Thoracic aorta (tissue), 2 donors: ENCODE results near the gene ZNF407. TPM values are rescaled to one million over a fixed set of nuclear protein-coding genes. Genes with fewer than 3 reads are reported as not detected.

ENCODE experiments used
- ATAC-seq: fragments of 150-250 bp; one replicate; pipeline ENCODE4 v1.8.0; 2017; ENCODE audit warnings: low read depth; ENCODE audit not compliant: insufficient number of reproducible peaks, low FRiP score
- DNase-seq: peaks from one replicate; pipeline ENCODE4 v3.0.0-alpha.2; 2020; ENCODE audit warnings: low spot score
- H3K27ac ChIP-seq, 2 donors: fragments of 200-600 bp; sonication (generic); 1 replicate in 1 of 2; 2 replicates in 1 of 2; pipeline ENCODE4 v1.5.1; 2016; ENCODE audit warnings: mild to moderate bottlenecking in 2 of 2, moderate library complexity in 2 of 2
- H3K27me3 ChIP-seq: fragments of 200-600 bp; sonication (generic); replicated peaks from 2 replicates; pipeline ENCODE4 v1.6.0; 2016; ENCODE audit warnings: mild to moderate bottlenecking; ENCODE audit not compliant: insufficient read depth
- H3K36me3 ChIP-seq: fragments of 200-600 bp; sonication (generic); one replicate; pipeline ENCODE4 v1.5.1; 2016
- H3K4me1 ChIP-seq, 2 donors: fragments of 200-600 bp; sonication (generic); 1 replicate in 1 of 2; 2 replicates in 1 of 2; pipeline versions ENCODE4 v1.5.1 to v1.6.0; 2016; ENCODE audit warnings: low read depth in 2 of 2, mild to moderate bottlenecking in 1 of 2; ENCODE audit not compliant: control insufficient read depth in 1 of 2
- H3K4me3 ChIP-seq: fragments of 200-600 bp; sonication (generic); 2 replicates; pipeline ENCODE4 v1.5.1; 2016; ENCODE audit warnings: mild to moderate bottlenecking
- H3K9me3 ChIP-seq: fragments of 200-600 bp; sonication (generic); 2 replicates; pipeline ENCODE4 v1.5.1; 2016
- CTCF ChIP-seq: fragments of 200-600 bp; sonication (generic); IDR thresholded peaks from one replicate; pipeline ENCODE4 v1.5.1; 2019; ENCODE audit warnings: antibody characterized with exemption
- total RNA-seq, 2 donors: library from RNA; depleted of rRNA; stranded (reverse); fragments of >200 nt; gene quantifications; one replicate each; pipeline versions ENCODE4 v1.1.0 to v1.2.3, GENCODE V29; 2016

ZNF407 gene
- total RNA-seq, 2 donors from 2014 or later, result 18.7 to 26.7 TPM

GRCh38 chr18:74590671-74591070 lies 7.0 kb upstream of the ZNF407 start:
- Histone ChIP-seq H3K9me3 (peaks cover 10% of the 10 kb centered on the region), H3K4me3 (no peak overlapping the region), H3K27me3 (no peaks in the 10 kb centered on the region), H3K4me1 (peaks cover under 1 to 3% of the 10 kb centered on the region in 2 donors), H3K27ac (no peak overlapping the region), H3K36me3 (peaks cover 2% of the 10 kb centered on the region)
- TF ChIP-seq CTCF, result no peak
- DNase-seq (no peak), ATAC-seq (no peak)

- DNase-seq (no peak), ATAC-seq (no peak)
- H3K27me3 ChIP-seq, result no peaks in the 10 kb centered on the region
- no peak overlapping the region for H3K4me3 ChIP-seq
- H3K4me1 ChIP-seq, result peaks cover 15 to 28% of the 10 kb centered on the region in 2 donors
- H3K36me3 ChIP-seq, result peaks cover 2% of the 10 kb centered on the region
- TF ChIP-seq CTCF, result no peak
- peaks cover 14% of the 10 kb centered on the region for H3K9me3 ChIP-seq
- no peak overlapping the region for H3K27ac ChIP-seq
Observed at GRCh38 chr18:74595431-74595830, 2.2 kb upstream of the ZNF407 start.

DNA sequence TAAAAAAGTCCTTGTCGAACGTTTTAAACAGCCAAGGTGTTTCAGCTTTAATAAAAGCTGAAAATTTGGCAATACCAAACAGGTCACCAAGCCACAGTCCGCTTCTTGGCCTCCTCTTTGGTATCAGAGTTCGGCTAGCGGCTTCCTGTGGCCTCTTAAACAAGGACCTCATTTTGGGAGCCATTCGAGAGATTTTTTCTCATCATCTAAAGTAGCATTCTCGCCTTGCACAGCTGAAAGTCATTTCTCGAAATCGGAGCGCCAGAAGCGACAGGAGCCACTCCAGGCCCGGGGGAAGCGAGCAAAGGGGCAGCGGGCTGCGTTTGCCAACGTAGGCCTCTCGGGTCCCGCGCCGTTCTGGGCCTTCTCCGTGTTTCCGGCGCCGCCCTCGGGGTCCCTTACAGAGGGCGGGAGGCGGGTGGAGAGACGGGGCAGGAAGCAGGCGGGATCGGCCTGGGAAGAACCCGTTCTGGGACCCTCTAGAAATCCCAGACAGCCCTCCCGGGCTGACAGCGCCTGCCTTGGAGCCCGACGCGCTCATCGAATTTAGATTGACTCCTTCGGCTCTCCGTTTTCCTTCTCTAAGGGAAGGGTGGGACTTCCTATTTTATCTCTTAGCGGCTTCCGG lies 522 bp upstream of the ZNF407 start:
- Histone ChIP-seq H3K27ac (peak overlapping the region; percentile 91 to 98), H3K4me3 (peak overlapping the region; percentile 79), H3K36me3 (peaks cover 2% of the 10 kb centered on the region), H3K27me3 (no peaks in the 10 kb centered on the region), H3K4me1 (peaks cover 15 to 28% of the 10 kb centered on the region in 2 donors), H3K9me3 (peaks cover 8% of the 10 kb centered on the region)
- peak; percentile 35 for ATAC-seq
- peak; percentile 17 for DNase-seq
- no peak for TF ChIP-seq CTCF

DNA sequence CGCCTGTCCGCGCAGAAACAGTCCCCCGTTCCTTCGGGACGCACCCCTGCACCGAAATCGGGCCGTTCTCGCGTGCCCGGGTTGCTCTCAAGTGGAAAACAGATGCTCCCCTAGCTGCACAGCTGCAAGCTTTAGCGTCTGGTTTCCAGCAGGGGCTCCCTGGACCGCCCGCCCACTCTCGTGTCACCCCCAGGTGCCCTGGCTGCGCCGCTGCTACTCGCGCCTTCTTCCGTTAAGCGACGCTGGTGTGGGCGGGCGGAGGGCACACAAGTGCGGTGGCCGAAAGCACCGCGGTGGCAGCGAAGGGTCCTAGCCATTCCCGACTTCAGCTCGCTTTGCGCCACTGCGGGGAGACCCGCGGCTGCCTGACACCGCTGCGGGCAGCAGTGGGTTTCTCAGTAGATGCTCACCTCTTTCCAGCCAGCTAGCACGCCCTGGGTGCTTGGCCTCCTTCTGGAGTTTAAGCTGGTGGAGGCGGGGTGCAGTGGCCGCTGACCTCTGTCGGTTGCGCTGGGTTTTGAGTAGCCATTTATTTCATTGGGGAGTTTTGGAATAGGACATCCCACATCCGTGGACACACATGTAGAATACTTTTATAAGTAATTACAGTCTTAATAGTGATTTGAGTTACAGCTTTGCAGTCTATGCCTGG lies 806 bp downstream of the ZNF407 start:
- DNase-seq, result no peak
- peak; percentile 43 for ATAC-seq
- H3K27ac ChIP-seq, result peak overlapping the region; percentile 91 to 98
- peak; percentile 24 for TF ChIP-seq CTCF
- H3K27me3 ChIP-seq, result no peaks in the 10 kb centered on the region
- H3K4me1 ChIP-seq, result peaks cover 15 to 28% of the 10 kb centered on the region in 2 donors
- peak overlapping the region; percentile 79 for H3K4me3 ChIP-seq
- peaks cover 6% of the 10 kb centered on the region for H3K9me3 ChIP-seq
- H3K36me3 ChIP-seq, result no peaks in the 10 kb centered on the region

DNA sequence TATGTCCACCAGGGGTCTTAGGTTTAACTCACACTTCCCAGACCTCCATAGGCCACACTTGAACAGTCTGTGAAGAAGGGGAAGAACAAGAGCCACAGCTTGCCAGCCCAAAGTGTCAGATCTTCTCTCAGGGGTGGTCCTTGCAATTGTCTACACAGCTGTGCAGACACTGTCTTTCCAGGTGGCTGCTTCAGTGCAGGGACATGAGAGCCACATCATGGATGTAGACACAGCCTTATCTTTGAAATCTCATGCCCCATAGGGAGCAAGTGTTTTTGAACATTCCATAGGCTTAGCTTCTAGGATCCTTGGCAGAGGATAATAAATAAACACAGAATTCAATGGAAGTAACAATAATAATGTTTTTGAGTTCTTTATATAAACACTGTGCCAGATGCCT lies 6.7 kb downstream of the ZNF407 start:
- ATAC-seq, result no peak
- H3K36me3 ChIP-seq, result no peaks in the 10 kb centered on the region
- TF ChIP-seq CTCF, result no peak
- DNase-seq, result no peak
- H3K4me1 ChIP-seq, result peaks cover under 1 to 14% of the 10 kb centered on the region in 2 donors
- H3K27me3 ChIP-seq, result no peaks in the 10 kb centered on the region
- no peaks in the 10 kb centered on the region for H3K9me3 ChIP-seq
- no peak overlapping the region for H3K4me3 ChIP-seq
- H3K27ac ChIP-seq, result no peak overlapping the region
